CD4-positive, alpha-beta T cell treated with Interleukin-6 for 4 hours (primary cell): ENCODE data around the gene CD83.

ENCODE experiments used
- DNase-seq: peaks from one replicate; pipeline ENCODE4 v3.0.0-alpha.2; 2020; ENCODE audit warnings: mixed read lengths

The CD83 gene

GRCh38 chr6:14127611-14128010, 10.0 kb downstream of the CD83 start:
- DNase-seq, result no peak

DNA sequence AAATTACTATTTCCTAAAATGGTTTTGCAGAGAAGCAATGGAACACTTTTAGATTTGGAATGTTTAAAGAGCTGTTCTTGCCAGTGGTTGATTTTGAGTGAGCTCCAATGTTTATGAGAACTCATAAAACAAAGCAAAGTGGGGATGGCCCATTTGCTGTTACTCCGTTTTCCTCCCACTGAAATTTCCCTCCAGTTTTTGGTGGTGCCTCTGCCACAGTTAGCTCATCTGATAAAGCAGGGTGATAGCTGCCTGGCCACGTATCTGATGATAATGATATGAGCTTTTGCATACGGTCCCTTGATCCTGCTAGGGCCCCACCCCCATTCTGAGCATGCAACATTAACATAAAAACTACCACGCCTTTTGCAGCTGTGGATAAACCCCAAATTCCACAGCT, 10.4 kb downstream of the CD83 start:
- DNase-seq, result no peak

DNA sequence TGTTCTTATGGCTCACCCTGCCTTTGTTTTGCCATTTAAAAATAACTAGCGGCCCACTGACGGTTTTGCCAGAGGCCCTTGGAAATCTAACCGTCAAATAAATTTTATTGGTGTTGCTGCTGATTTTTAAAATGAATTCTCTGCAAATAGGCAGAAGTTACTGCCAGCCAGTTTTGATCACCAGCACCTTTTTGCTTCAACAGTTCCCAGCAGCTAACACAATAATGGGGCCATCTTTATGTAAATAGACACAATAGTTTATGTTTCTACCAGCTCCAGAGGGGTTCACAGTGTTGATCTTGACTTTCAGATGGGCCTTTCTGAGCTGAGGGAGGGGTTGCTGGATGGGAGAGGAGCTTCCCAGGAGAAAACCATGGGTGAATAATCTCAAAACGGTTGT, 11.2 kb downstream of the CD83 start:
- DNase-seq, result no peak

DNA sequence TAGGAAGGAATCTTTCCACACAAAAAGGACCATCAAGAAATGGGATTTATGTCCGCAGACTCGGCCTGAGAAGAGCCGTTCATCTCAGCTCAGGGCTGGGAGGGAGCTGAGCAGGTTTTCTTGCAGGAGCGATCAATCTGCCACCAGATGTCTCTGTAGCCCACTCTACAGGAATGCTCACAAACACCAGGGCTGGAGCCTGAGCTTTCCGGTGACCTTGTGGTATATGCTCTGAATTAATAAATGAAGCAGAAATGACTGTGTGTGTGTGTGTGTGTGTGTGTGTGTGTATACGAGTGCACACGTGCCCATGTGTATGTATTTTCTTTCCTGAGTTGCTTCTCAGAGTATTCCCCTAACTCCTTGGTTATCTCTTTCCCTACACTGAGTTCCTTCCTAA, 12.0 kb downstream of the CD83 start:
- peak; percentile 37 for DNase-seq

GRCh38 chr6:14130435-14131075, 13.0 kb downstream of the CD83 start:
- DNase-seq, result no peak

DNA sequence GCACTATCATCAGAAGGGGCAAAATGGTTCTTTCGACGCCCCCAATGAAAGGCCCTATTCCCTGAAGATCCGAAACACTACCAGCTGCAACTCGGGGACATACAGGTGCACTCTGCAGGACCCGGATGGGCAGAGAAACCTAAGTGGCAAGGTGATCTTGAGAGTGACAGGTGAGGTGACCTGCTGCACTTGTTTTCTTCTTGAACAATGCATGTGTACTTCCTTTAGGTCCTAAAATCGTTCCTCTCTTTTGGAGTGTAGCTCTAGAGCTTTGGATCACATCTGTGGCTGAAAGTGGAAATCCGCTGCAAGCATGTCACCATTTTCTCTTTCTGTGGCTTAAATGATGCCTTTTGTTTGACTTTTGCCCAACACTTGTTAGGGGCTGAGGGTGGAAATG, 14.0 kb downstream of the CD83 start:
- no peak for DNase-seq

DNA sequence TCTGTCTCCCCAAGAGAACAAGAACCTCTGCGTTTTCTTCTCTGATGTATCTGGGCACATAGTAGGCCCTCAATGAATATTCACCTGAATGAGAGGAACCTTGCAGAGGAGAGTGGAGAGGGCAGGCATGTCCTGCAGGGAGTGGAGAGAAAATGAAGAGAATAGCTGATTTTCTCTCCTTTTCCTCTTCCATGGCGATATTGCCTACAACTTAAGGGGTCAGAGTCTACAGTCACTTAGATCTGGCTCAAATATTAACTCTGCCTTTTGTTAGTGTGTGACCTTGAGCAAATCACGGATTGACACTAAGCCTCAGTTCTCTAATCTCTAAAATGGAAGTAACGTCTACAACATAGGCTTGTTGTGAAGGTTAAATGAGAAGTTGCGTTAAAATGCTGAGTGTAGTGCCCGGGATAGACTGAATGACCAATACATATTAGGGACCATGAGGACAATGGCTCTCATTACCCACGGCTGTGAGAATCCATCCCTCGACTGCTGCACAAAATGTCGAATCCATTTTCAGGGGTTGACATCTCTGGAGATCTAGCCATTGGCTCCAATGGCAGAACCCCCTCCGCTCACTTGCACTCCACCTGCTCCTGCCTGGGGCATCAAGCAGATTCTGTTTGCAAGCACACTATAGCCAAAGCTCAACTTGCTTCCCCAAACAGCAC, 14.8 kb downstream of the CD83 start:
- no peak for DNase-seq

DNA sequence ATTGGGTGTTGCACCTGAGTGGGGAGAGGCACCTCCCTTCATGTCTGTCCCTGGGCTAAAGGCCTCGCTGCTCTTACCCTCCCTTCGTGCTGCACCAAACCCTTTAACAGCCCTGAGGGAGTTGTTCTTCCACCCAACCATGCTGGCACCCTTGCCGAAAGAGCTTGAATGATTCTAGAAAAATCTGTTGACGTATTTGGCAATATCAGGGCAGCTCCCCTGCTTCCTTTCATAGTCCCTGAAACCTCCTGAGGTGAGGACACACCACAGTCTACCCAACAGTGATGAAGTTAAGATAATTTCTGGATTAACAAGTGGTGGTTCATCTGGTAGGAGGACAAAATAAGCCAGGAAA, 15.3 kb downstream of the CD83 start:
- DNase-seq, result no peak

- DNase-seq, result no peak
Observed at GRCh38 chr6:14134211-14134910, 16.8 kb downstream of the CD83 start.

GRCh38 chr6:14135893-14136539, 18.4 kb downstream of the CD83 start:
- DNase-seq, result no peak

- no peak for DNase-seq
Observed at GRCh38 chr6:14138701-14139215, 21.2 kb downstream of the CD83 start.

GRCh38 chr6:14141351-14142062, 23.9 kb downstream of the CD83 start:
- no peak for DNase-seq

DNA sequence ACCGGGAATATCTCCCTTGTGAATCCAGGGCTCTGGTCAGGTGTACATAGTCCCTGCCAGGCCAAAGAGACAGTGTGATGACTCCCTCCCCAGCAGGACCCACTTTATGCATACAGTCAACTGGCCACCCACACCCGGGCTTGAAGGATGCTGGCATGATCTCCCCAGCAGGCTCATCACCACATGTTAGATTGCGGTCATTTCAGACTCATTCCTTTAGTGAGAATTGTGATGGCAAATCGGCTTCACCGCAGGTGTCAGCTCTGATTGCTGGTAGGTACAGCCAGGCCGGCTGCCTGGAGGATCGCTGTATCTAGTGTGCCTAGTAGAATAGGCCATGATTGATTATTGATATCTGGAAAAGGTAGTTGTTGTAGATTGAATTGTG, 24.5 kb downstream of the CD83 start:
- no peak for DNase-seq

DNA sequence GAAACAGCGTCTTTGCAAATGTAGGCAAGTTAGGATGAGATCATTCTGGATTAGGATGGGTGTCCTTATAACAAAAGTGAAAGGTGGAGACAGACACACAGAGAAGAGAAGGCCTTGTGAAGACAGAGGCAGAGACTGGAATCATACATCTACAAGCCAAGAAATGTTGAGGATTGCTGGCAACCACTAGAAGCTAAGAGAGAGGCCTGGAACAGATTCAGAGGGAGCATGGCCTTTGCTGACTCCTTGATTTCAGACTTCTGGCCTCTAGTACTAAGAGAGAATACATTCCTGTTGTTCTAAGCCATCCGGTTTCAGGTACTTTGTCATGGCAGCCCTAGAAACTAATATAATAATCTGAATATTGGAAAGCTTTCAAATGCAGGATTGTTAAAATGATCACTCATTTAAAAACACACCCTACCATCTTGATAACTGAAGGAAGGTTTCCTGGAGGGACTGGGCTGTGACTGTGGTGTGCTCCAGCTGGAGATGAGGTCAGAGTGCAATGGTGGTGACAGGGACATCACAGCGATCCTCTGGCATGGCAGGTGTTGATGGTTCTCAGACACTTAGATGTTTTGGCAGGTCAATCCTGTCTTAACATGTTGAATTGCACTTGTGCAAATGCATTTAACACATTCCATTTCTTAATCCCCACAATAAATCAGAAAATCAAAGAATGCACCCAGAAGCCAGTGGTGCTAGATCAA, 25.1 kb downstream of the CD83 start:
- DNase-seq, result no peak

DNA sequence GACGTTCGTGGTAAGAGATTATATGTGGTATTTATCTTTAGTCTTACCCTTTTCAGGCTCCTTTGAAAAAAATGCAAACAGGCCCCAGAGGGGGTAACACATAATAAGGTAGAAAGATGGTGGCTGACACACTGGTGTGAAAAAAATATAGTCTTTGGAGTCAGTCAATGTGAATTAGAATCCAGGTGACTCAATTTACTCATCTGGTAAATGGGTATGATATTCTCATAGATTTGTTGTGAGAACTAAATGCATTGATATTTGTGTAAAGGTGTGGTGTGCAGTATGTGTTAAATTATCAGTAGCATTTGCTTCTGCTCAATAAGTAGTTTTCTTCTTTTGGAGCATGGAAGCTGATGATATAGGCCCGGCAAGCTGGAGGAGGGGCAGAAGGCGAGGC, 25.7 kb downstream of the CD83 start:
- no peak for DNase-seq

- DNase-seq, result peak; percentile 82
Observed at GRCh38 chr6:14144678-14145113, 27.1 kb downstream of the CD83 start.

DNA sequence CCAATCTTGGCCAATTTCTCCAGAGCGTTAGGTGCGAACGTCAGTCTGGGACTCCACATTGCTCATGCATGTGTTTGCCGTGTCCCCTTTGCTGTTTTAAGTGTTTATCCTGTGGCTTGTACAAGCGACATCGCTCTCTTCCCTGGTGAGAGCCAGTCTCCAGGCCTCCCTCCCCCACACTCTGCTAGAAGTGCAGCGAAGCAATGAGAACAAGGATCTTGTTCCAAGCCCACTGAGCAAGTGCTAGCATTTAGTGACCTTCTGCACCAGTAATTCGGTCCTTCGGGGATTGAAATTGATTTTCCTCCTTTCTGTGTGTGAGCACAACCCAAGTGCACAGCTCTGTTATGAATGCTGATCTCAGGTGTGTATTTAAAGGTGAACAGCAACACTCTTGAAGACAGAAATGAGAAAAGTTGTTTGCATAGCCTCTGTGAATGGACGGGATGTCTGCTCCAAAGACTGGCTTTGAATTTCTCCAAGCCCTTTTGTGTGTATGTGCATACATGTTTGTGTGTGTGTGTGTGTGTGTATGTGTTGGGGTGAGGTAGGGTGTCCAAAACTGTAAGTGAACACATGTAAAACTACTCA, 29.0 kb downstream of the CD83 start:
- no peak for DNase-seq

- no peak for DNase-seq
Observed at GRCh38 chr6:14147891-14148290, 30.3 kb downstream of the CD83 start.

DNA sequence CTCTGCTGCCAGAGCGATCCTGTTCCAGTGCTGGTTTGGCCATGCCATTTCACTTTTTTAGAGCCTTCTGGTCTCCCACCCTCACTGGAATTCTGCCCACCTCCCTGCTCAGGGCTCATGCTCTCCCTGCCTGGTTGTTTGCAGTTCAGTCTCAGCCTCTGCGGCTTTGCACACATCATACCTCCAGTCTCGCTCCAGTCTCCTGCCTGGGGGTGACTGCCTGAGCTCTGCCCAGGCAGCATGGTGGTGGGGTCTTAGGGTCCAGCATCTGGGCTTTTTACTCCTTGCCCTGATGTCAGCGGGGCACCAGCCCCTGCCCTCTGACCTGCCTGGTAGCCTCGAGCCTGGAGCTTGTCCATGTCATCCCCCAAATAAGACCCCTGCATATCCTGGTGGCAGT, 30.9 kb downstream of the CD83 start:
- DNase-seq, result no peak

DNA sequence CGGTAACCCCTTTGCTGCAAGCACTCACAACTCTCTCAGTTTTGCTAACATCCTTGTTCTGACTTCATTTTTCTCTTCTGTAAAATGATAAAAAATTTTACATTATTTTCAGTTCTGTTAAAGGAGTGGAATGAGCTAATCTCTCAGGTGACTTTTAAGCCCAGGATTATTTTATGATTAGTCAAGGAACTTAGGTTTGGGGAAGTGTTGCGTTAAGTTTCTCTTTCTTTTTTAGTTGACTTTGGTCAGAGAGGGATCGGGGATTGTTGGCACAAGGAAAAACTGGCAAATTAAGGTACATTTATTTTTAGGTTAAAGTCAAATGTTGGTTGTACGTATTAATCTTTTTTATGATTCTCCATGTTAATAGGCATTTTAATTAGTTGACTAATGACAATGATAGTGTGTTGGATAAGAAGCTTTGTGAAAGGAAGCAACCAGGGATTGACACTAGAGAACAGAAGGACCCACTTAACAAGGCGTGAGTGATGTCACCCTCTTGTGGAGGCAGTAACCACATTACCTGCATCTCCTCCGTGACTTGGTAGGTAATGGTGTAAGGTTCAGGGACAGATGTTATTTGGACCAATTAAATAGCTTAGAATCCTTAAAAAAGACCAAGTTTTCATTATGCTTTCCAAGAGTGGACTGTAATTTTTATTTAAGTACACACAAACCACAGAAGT, 31.6 kb downstream of the CD83 start:
- no peak for DNase-seq

DNA sequence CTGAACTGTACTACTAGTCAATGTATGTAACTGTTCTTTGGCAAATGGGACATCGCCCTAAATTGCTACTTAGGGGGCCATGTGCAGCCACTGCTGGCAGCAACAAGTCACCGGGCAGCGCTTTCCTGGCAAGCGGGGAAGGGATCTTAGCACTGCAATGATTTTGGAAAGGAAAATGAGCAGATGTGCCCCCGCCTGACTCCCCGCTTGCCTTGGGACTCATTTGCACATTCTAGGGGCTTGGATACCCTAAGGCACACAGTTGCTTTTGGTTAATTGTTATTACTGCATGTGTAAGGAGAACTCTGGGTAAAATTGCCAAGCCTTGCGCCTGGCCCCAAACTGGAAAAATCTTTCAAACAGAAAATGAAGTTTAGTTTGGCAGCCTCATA, 32.2 kb downstream of the CD83 start:
- no peak for DNase-seq
